ENCODE measurements around the gene CHRM4.
"Not testable (repeated sequence)": the region's sequence is repeated elsewhere in the genome, so short reads cannot be mapped to it uniquely, and the experiment has no call there.

CHRM4 gene

DNA sequence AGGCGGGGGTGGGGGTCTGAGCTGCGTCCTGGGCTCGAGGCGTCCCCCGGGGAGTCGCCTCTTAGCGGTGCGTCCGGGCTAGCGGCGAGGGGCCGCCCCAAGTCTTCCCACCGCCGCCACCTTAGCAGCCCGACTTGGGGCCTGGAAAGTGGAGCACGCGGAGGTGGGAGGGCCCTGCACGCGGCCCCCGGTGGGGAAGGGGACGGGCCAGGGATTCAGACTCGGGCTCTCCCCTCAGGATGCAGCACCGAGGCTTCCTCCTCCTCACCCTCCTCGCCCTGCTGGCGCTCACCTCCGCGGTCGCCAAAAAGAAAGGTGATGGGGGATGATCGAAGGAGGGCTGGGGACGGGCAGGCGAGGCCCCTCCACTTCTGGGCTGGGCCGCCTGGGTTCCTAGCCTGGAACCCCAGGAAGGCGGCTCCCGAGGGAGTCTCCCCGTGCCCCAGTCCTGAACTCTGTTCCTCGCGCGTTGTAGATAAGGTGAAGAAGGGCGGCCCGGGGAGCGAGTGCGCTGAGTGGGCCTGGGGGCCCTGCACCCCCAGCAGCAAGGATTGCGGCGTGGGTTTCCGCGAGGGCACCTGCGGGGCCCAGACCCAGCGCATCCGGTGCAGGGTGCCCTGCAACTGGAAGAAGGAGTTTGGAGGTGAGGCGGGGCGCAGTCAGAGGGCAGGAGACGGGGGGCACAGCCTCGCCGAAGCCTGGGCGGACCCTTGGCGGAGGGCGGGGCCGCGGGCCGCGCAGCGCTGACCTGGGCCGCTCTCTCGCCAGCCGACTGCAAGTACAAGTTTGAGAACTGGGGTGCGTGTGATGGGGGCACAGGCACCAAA is 9.5 kb downstream of the CHRM4 start:
- FAIRE-seq: no peak

- no peak for FAIRE-seq
Measured at GRCh38 chr11:46381048-46381818, 10.3 kb downstream of the CHRM4 start, which contains the start of gene MDK. TSS of gene MDK (plus strand) at chr11:46381669. CDS start at chr11:46382058, 389 bp downstream.

GRCh38 chr11:46380340-46381047 is 11.1 kb downstream of the CHRM4 start:
- FAIRE-seq: no peak

DNA sequence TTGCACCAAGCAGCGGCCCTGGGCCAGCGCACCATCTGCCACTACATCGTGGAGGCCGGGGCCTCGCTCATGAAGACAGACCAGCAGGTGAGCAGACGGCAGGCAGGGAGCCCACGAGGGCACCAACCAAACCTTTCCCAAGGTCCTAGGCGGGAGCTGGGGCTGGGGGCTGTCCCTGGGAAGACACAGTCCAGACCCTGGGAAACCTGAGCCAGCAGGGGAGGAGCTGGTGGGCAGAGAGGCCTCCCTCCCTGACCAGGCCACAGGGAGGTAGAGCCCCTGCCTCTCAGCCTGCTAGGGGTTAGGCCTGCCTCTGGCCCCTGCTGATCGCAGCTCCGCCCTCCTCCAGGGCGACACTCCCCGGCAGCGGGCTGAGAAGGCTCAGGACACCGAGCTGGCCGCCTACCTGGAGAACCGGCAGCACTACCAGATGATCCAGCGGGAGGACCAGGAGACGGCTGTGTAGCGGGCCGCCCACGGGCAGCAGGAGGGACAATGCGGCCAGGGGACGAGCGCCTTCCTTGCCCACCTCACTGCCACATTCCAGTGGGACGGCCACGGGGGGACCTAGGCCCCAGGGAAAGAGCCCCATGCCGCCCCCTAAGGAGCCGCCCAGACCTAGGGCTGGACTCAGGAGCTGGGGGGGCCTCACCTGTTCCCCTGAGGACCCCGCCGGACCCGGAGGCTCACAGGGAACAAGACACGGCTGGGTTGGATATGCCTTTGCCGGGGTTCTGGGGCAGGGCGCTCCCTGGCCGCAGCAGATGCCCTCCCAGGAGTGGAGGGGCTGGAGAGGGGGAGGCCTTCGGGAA is 11.9 kb downstream of the CHRM4 start:
- FAIRE-seq: not testable (repeated sequence)

DNA sequence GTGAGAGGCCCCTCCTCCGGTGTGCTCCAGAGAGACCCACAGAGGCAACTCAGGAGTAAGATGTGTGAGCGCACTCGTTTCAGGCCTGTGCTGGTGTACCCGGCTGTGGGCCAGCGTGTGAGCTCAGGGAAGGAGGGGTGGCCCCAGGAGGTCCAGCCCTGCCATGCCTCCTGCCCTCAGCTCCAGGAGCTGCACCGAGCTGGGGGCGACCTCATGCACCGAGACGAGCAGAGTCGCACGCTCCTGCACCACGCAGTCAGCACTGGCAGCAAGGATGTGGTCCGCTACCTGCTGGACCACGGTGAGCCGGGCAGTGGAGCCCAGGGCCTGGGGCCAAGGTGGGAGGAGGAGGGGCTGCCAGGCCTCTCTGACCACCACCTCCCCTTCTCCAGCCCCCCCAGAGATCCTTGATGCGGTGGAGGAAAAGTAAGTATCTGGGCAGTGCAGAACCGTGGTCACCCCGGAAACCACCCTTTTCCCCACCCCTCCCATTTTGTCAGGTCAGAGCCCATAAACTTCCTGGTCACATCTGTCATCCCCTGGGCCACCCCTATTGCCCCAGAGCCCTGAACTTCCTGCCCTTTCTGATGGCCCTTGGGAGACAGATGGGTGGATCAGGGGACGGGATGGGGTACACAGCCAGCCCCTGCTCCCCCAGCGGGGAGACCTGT is 12.6 kb downstream of the CHRM4 start:
- FAIRE-seq: no peak

DNA sequence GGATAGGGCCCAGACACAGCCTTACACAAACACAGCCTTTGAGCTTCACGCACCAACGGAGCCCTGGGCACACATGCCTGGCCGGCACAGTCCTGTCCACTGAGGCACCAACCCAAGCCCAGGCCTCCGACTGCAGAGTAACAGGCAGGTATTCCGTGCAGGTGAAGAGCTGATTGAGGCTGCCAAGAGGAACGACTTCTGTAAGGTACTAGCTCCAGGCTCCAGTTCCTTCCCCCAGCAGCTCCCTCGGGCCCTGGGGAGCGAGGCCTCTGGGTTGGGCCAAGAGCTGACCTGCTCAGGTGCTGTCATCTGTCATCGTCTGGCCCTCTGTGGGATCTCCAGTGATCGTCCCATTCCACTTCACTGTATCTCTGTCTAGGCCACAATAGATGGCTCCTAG is 13.3 kb downstream of the CHRM4 start:
- FAIRE-seq: no peak

DNA sequence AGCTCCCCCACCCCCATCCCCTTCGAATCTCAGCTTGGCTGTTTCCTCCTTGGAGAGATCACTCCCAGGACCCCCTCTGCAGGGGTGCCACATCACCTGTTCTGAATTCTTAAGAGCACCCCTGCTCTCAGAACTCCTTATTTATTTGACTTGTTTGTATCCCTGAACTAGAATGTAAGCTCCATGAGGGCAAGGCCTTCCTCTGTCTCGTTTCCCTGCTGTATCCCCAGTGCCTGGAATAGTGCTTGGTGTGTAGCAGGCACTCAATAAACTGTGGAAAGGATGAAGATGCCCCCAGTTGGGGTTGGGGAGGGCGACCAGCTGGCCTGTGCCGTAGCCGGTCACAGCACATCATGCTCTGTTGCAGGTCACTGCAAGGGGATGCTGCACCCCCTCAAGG is 13.7 kb downstream of the CHRM4 start:
- no peak for FAIRE-seq

DNA sequence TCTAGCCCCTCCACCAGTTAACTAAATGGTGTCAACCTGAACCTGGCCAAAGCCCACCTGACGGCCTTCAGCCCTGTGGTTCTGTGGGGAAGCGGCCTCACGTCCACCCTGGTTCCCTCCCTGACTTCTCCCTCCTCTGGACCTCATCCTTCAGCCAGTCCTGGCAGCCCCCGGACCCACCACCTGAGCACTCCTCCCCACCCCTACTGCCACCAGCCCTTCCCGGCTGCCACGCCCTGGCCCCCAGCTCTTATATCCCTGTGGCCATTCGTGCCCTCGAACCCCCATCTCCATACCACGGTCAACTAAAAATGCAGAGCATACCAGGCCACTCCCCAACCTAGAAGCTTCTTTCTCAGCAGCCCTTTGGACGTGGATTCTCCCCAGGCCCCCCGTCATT is 14.3 kb downstream of the CHRM4 start:
- no peak for FAIRE-seq

GRCh38 chr11:46376258-46377050 is 15.1 kb downstream of the CHRM4 start:
- FAIRE-seq: no peak

- FAIRE-seq: no peak
Measured at GRCh38 chr11:46375392-46376101, 16.0 kb downstream of the CHRM4 start.

DNA sequence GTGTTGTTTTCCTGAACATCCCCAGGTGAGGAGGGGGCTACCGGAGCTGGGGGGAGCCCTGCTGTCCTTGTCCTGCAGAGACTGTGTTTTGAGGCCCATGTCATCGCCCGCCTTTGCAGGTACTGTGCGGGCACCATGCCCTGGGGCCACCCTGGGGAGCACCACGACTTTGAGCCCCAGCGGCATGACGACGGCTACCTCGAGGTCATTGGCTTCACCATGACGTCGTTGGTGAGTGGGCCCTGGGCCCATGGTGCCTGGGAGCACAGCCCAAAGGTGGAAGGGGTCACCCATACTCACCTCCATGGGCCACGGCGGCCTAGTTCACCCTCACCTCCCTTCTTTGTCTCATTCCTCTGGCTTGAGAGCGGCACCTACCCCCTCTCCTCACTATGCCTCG is 16.8 kb downstream of the CHRM4 start:
- FAIRE-seq: no peak

GRCh38 chr11:46373787-46374740 is 17.5 kb downstream of the CHRM4 start:
- no peak for FAIRE-seq

DNA sequence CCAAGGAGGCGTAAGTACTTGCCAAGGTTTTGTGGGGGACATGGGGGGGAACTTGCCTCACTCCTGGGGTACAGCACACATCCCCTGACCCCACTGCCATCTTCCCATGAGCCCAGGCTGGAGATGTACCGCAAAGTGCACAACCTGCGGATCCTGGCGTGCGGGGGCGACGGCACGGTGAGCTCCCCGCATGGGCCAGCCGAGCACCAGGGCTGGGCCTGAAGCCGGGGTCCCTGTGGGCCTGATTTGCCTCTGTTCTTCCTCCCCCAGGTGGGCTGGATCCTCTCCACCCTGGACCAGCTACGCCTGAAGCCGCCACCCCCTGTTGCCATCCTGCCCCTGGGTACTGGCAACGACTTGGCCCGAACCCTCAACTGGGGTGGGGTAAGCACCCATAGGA is 19.1 kb downstream of the CHRM4 start:
- FAIRE-seq: not testable (repeated sequence)

DNA sequence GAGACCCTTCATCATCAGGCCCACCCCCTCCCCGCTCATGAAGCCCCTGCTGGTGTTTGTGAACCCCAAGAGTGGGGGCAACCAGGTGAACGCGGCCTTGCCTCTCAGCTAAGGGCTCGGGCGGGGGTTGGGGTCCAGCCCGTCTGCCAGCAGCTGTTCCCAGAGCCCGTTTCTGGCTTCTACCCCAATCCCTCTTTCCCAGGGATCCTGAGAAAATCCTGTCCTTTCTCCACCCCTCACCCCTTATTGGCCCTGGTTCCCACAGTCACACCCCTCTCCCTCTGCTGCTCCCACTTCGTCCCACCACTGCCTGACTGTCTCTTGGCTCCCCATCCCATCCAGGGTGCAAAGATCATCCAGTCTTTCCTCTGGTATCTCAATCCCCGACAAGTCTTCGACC is 19.5 kb downstream of the CHRM4 start:
- FAIRE-seq: no peak

DNA sequence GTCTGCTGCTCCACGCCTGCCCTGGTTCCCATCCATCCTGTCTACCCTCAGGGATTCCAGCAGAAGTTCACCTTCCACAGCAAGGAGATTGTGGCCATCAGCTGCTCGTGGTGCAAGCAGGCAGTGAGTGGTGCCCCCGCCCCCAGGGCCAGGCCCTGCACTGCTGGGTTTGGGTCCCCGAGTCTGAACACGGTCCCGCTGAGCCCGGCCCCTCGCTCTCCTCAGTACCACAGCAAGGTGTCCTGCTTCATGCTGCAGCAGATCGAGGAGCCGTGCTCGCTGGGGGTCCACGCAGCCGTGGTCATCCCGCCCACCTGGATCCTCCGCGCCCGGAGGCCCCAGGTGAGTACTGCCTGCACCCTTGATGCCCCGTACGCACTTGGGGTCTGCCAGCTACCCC is 20.3 kb downstream of the CHRM4 start:
- not testable (repeated sequence) for FAIRE-seq

DNA sequence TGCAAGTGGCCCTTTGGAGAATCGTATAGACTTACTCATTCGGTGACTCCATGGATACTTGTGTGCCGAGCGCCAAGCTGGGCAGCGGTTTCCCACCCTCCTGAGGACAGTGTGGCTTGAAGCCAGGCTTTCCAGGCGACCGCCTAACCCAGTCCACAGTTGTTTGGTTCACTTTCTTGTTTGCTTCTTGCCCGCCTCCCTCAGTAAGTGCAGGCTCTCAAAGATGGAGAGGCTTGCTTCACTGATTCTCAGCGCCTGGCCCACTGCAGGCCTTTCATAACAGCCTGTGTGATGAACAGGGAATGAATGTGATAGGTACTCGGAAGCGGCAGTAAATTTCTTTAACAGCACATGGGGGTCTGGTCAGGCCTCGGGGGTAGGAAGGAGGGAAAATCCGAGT is 21.3 kb downstream of the CHRM4 start:
- FAIRE-seq: no peak

- FAIRE-seq: no peak
Measured at GRCh38 chr11:46369458-46370152, 22.0 kb downstream of the CHRM4 start.

DNA sequence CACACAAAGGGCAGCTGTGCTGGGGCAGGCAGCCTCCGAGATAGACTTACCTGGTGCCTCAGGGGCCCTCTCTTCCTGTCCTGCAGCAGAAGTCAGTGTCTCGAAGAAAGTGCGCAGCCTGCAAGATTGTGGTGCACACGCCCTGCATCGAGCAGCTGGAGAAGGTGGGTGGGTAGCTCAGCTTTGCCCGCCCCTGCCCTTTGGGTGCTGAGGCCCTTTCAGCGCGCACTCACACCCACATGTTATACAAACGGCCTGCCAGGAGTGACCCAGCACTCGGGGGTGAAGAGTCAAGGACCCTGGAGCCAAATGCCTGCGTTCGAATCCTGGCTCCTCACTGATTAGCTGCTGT is 23.7 kb downstream of the CHRM4 start:
- FAIRE-seq: no peak
